ENCODE results near the gene HSD17B4. TPM values are rescaled to one million over a fixed set of nuclear protein-coding genes. Genes with fewer than 3 reads are reported as not detected.
"Not testable (repeated sequence)": the region's sequence is repeated elsewhere in the genome, so short reads cannot be mapped to it uniquely, and the experiment has no call there.

Gene HSD17B4
- total RNA-seq, 4 donors from 2014 or later = 69.4 to 108 (median 97.2) TPM

DNA sequence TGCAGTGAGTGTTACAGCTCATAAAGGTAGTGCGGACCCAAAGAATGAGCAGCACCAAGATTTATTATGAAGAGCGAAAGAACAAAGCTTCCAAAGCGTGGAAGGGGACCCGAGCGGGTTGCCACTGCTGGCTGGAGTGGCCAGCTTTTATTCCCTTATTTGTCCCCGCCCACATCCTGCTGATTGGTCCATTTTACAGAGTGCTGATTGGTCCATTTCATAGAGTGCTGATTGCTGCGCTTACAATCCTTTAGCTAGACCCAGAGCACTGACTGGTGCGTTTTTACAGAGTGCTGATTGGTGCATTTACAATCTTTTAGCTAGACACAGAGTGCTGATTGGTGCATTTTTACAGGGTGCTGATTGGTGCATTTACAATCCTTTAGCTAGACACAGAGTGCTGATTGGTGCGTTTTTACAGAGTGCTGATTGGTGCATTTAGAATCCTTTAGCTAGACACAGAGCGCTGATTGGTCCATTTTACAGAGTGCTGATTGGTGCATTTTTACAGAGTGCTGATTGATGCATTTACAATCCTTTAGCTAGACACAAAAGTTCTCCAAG is 19.5 kb upstream of the HSD17B4 start:
- H3K4me3 ChIP-seq = not testable (repeated sequence)

GRCh38 chr5:119435436-119436132 is 16.7 kb upstream of the HSD17B4 start:
- no peak for ATAC-seq
- H3K4me1 ChIP-seq = no peaks in the 10 kb centered on the region
- H3K4me3 ChIP-seq = no peak overlapping the region
- 62% methylated on average over 3 to 4 of the region's 8 CpGs for WGBS, 2 donors (ENCODE audit: low coverage in 1 of 2)
- peaks cover 14% of the 10 kb centered on the region for H3K27me3 ChIP-seq
- H3K36me3 ChIP-seq = no peaks in the 10 kb centered on the region
- H3K9me3 ChIP-seq = no peaks in the 10 kb centered on the region
- TF ChIP-seq EP300 (IDR thresholded peaks at IDR 0.05) (no peak), CTCF (IDR thresholded peaks at IDR 0.05) (peak in 2 of 4 experiments; percentile 42 to 58)
- H3K27ac ChIP-seq = no peak overlapping the region

More for the DNA sequence above, 19.5 kb upstream of the HSD17B4 start:
- not testable (repeated sequence) for H3K4me1 ChIP-seq, H3K36me3 ChIP-seq, H3K9me3 ChIP-seq, ATAC-seq, H3K27ac ChIP-seq
- WGBS, 2 donors (ENCODE audit: low coverage in 1 of 2) = 85 to 96% methylated on average over 4 to 5 of the region's 10 CpGs
- H3K27me3 ChIP-seq = peaks cover 11% of the 10 kb centered on the region

- not testable (repeated sequence) for ATAC-seq, H3K36me3 ChIP-seq, H3K9me3 ChIP-seq, H3K27ac ChIP-seq, H3K4me1 ChIP-seq, H3K4me3 ChIP-seq
- 83 to 97% methylated on average over 3 of the region's 3 CpGs for WGBS, 2 donors (ENCODE audit: low coverage in 1 of 2)
- peaks cover 14% of the 10 kb centered on the region for H3K27me3 ChIP-seq
Measured at GRCh38 chr5:119437785-119438586, 14.3 kb upstream of the HSD17B4 start.

GRCh38 chr5:119438587-119438917 is 13.7 kb upstream of the HSD17B4 start:
- H3K9me3 ChIP-seq, H3K27ac ChIP-seq, H3K36me3 ChIP-seq, ATAC-seq, H3K4me1 ChIP-seq, H3K4me3 ChIP-seq: not testable (repeated sequence)
- WGBS, 2 donors (ENCODE audit: low coverage in 1 of 2) = 20 to 40% methylated on average over 1 of the region's 1 CpG
- peaks cover 14% of the 10 kb centered on the region for H3K27me3 ChIP-seq

GRCh38 chr5:119439140-119439631 is 13.1 kb upstream of the HSD17B4 start:
- whole genome bisulfite sequencing, 2 donors (ENCODE audit: low coverage in 1 of 2) = 63 to 77% methylated on average over 7 of the region's 8 CpGs
- TF ChIP-seq EP300 (IDR thresholded peaks at IDR 0.05) = no peak
- TF ChIP-seq POLR2AphosphoS5 (IDR thresholded peaks at IDR 0.05) = no peak
- no peak for TF ChIP-seq POLR2A (IDR thresholded peaks at IDR 0.05)
- TF ChIP-seq CTCF (IDR thresholded peaks at IDR 0.05) = no peak
- no peak for ATAC-seq

GRCh38 chr5:119439632-119440031 is 12.7 kb upstream of the HSD17B4 start:
- ATAC-seq, H3K9me3 ChIP-seq, H3K4me3 ChIP-seq, H3K36me3 ChIP-seq, H3K27ac ChIP-seq, H3K4me1 ChIP-seq: not testable (repeated sequence)
- H3K27me3 ChIP-seq = peaks cover 14% of the 10 kb centered on the region
- WGBS, 2 donors (ENCODE audit: low coverage in 1 of 2) = 71% methylated on average over 1 of the region's 3 CpGs; no CpG with 5 or more reads in 1 of the 2 donors

More at GRCh38 chr5:119439140-119439631, 13.1 kb upstream of the HSD17B4 start:
- Histone ChIP-seq H3K9me3 (no peaks in the 10 kb centered on the region), H3K4me3 (no peak overlapping the region), H3K4me1 (no peaks in the 10 kb centered on the region), H3K27me3 (peaks cover 14% of the 10 kb centered on the region), H3K27ac (no peak overlapping the region), H3K36me3 (no peaks in the 10 kb centered on the region)

DNA sequence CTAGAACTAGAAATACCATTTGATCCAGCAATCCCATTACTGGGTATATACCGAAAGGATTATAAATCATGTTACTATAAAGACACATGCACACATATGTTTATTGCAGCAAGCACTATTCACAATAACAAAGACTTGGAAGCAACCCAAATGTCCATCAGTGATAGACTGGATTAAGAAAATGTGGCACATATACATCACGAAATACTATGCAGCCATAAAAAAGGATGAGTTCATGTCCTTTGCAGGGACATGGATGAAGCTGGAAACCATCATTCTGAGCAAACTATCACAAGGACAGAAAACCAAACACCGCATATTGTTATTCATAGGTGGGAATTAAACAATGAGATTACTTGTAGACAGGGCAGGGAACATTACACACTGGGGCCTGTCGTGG is 7.7 kb upstream of the HSD17B4 start:
- H3K27me3 ChIP-seq, H3K9me3 ChIP-seq, H3K4me1 ChIP-seq, ATAC-seq, H3K36me3 ChIP-seq, H3K27ac ChIP-seq, H3K4me3 ChIP-seq: not testable (repeated sequence)
- WGBS, 2 donors (ENCODE audit: low coverage in 1 of 2) = 83 to 93% methylated on average over 4 of the region's 4 CpGs
